Testis (tissue), 3 donors: ENCODE measurements around the gene TAMALIN. TPM values are rescaled to one million over a fixed set of nuclear protein-coding genes. Genes with fewer than 3 reads are reported as not detected.

Experiments used
- DNase-seq: peaks from one replicate; pipeline ENCODE4 v3.0.0-alpha.2; 2019
- H3K27ac ChIP-seq, 2 donors: fragments of 200-600 bp; sonication (generic); one replicate each; pipeline ENCODE4 v1.5.1; 2019
- H3K27me3 ChIP-seq: fragments of 200-600 bp; sonication (generic); one replicate; pipeline ENCODE4 v1.5.1; 2019
- H3K36me3 ChIP-seq: fragments of 200-600 bp; sonication (generic); one replicate; pipeline ENCODE4 v1.5.1; 2017; ENCODE audit warnings: low read depth; ENCODE audit errors: missing control alignments
- H3K4me1 ChIP-seq: fragments of 200-600 bp; sonication (generic); one replicate; pipeline ENCODE4 v1.5.1; 2019
- H3K4me3 ChIP-seq, 2 donors: fragments of 200-600 bp; sonication (generic); one replicate each; pipeline ENCODE4 v1.5.1; 2017 to 2019
- H3K9me3 ChIP-seq: fragments of 200-600 bp; sonication (generic); one replicate; pipeline ENCODE4 v1.5.1; 2017
- POLR2A ChIP-seq: fragments of 450-650 bp; IDR thresholded peaks from one replicate; pipeline ENCODE4 v1.6.1; 2017; ENCODE audit warnings: antibody characterized with exemption, mild to moderate bottlenecking, moderate library complexity
- WGBS, 2 donors: methylation state at CpG; one replicate each; pipeline ENCODE4 v1.1.5; 2018; 5-methylcytosine and 5-hydroxymethylcytosine counted together
- intact Hi-C: fragments of 100-400 bp; cut with DNase I; formaldehyde crosslinking; loops from one replicate; pipeline ENCODE4 v1.15.1; 2023; ENCODE audit warnings: low total_unique reads
- polyA plus RNA-seq: library from polyadenylated mRNA; stranded (reverse); fragments of 350-450 nt; fragmentation: Illumina TruSeq; extraction: RNeasy Lipid Tissue Mini Kit (QIAGEN cat#74804); gene quantifications from one replicate; pipeline ENCODE4 v1.2.3, GENCODE V29; 2014; ENCODE audit warnings: low read depth, low replicate concordance; ENCODE audit not compliant: insufficient read depth
- total RNA-seq, 2 donors: library from RNA; depleted of rRNA; stranded (reverse); fragments of >200 nt; gene quantifications; one replicate each; pipeline ENCODE4 v1.2.3, GENCODE V29; 2016
- TF ChIP-seq, protein P1 (sequence below), 3 experiments: fragments of 450-650 bp in 2 of 3; fragments of 200-600 bp in 1 of 3; sonication (generic) in 1 of 3; IDR thresholded peaks; one replicate each; pipeline ENCODE4 v1.5.1; 2016 to 2019; ENCODE audit warnings: antibody characterized with exemption in 3 of 3, mild to moderate bottlenecking in 2 of 3, moderate library complexity in 1 of 3

The TAMALIN gene
- total and polyA plus RNA-seq, 3 donors from 2014 or later = 7.7 to 10.4 (median 8.9) TPM

DNA sequence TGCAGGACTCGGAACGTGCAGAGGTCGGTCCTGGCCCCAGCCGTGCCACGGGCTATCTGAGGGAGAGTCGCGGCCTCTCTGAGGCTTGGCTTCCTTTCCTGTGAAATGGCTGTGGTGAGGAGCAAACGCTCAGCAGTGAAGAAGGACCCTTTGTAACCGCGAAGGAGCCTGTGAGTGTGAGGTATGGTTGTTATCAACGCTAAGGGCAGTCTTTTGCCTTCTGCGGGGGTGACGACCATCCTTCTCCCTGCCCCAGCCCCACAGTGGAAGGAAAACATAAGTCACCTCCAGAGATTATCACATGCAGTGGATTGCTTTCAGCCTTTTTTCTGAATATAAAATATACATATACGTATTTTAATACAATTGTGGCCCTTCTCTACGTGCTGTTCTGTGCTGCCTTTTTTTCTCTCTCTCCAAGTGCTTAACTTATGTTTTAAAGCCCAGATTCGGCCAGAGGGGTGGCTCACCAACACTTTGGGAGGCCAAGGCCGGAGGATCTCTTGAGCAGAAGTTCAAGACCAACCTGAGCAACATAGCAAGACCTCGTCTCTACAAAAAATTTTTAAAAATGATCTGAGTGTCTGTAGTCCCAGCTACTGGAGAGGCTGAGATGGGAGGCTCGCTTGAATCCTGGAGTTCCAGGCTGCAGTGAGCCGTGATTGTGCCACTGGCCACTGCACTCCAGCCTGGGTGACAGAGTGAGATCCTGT, 17.4 kb downstream of the TAMALIN start:
- H3K4me3 ChIP-seq = peak overlapping the region; percentile 53 to 64
- no peaks in the 10 kb centered on the region for H3K9me3 ChIP-seq
- H3K4me1 ChIP-seq = peaks cover 24% of the 10 kb centered on the region
- 22 to 26% methylated on average over 20 of the region's 20 CpGs for WGBS, 2 donors
- no peaks in the 10 kb centered on the region for H3K36me3 ChIP-seq
- TF ChIP-seq, protein P1, sequence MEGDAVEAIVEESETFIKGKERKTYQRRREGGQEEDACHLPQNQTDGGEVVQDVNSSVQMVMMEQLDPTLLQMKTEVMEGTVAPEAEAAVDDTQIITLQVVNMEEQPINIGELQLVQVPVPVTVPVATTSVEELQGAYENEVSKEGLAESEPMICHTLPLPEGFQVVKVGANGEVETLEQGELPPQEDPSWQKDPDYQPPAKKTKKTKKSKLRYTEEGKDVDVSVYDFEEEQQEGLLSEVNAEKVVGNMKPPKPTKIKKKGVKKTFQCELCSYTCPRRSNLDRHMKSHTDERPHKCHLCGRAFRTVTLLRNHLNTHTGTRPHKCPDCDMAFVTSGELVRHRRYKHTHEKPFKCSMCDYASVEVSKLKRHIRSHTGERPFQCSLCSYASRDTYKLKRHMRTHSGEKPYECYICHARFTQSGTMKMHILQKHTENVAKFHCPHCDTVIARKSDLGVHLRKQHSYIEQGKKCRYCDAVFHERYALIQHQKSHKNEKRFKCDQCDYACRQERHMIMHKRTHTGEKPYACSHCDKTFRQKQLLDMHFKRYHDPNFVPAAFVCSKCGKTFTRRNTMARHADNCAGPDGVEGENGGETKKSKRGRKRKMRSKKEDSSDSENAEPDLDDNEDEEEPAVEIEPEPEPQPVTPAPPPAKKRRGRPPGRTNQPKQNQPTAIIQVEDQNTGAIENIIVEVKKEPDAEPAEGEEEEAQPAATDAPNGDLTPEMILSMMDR (IDR thresholded peaks at IDR 0.05) = peak in 1 of 3 experiments; percentile 17
- TF ChIP-seq POLR2A = no peak
- no peaks in the 10 kb centered on the region for H3K27me3 ChIP-seq
- H3K27ac ChIP-seq = no peak overlapping the region
- no peak for DNase-seq
- intact Hi-C loops = no loop called here

DNA sequence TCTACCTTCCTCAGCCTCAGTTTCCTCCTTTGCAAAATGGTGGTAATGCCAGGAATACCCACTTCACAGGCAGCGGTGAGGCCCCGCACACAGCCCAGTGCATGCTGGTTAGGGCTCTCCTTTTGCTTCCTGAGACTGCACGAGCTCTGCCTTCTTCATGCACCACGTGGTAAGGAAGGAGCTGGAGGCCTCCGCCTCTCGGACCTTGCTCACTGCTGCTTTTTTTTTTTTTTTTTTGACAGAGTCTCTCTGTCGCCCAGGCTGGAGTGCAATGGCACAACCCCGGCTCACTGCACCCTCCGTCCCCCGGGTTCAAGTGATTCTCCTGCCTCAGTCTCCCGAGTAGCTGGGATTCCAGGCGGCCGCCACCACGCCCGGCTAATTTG, 18.1 kb downstream of the TAMALIN start:
- Histone ChIP-seq H3K36me3 (no peaks in the 10 kb centered on the region), H3K9me3 (no peaks in the 10 kb centered on the region), H3K27me3 (no peaks in the 10 kb centered on the region), H3K27ac (peak overlapping the region; percentile 84 to 91), H3K4me3 (peak overlapping the region in 1 of 2 donors; percentile 14), H3K4me1 (peaks cover 24% of the 10 kb centered on the region)
- intact Hi-C loops = loop anchor here (5.0 kb wide), 1 partner anchor 57 kb away; no protein-coding TSS in a partner anchor
- 60% methylated on average over 15 of the region's 15 CpGs for WGBS, 2 donors
- peak; percentile 51 for DNase-seq
- TF ChIP-seq, protein P1 (IDR thresholded peaks at IDR 0.05) = no peak
- no peak for TF ChIP-seq POLR2A

DNA sequence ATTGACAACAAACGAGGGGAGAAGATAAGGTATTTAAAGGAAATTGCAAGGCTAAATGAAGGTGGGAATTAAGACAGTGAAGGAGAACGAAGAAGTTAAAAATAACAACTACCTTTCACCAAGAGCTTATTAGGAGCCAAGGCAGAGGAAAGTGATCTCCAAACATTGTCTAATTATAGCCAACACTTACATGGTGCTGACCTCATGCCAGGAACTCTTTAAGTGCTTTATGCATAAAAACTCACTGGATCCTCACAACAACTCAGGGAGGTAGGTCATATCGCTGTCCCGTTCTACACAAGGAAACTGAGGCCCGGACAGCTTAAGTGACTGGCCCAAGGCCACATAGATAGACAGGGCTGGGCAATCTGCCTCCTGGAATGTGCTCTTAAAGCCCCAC, 19.5 kb downstream of the TAMALIN start:
- H3K9me3 ChIP-seq = no peaks in the 10 kb centered on the region
- no peaks in the 10 kb centered on the region for H3K36me3 ChIP-seq
- no peak for DNase-seq
- intact Hi-C loops = loop anchor here (5.0 kb wide), 1 partner anchor 56 kb away; no protein-coding TSS in a partner anchor
- TF ChIP-seq, protein P1 (IDR thresholded peaks at IDR 0.05) = no peak
- no peak for TF ChIP-seq POLR2A
- peak overlapping the region; percentile 84 to 91 for H3K27ac ChIP-seq
- no peaks in the 10 kb centered on the region for H3K27me3 ChIP-seq
- 36 to 56% methylated on average over 5 of the region's 5 CpGs for WGBS, 2 donors
- peaks cover 21% of the 10 kb centered on the region for H3K4me1 ChIP-seq
- no peak overlapping the region for H3K4me3 ChIP-seq

DNA sequence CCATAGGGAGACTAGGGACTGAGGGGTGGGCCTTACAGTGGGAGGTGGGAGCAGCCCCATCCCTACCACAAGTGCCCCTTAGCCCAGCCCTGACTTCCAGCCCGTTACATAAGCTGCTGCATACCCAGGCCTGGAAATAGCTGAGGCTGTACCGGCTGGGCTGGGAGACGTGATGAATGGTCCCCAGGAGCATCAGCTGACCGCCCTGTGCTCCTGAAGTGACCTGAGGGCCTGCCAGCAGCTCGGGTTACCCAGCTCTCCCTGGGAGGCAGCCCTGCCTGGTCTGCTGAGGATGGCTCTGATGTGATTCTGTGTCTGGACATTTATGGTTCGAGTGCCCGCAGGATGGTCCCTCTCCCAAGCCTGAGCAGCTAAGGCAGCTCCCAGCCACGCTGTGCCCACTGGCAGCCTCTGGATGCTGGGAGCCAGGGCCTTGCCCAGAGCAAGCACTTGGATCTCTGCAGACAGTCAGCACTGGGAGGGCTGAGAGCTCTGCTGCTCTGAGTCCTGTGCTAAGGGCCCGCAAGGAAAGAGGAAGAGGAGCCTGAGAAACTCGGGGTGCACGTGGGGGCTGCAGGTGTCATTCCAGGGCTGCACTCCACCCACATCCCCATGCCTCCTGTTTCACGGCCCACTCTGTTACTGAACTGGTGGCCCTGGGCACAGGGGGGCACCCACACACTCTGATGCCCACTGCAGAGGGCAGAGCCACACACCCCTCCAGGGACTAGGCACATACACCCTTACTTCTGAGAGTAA, 20.5 kb downstream of the TAMALIN start:
- Histone ChIP-seq H3K36me3 (no peaks in the 10 kb centered on the region), H3K4me1 (peaks cover 25% of the 10 kb centered on the region), H3K27me3 (no peaks in the 10 kb centered on the region), H3K4me3 (no peak overlapping the region), H3K9me3 (no peaks in the 10 kb centered on the region), H3K27ac (no peak overlapping the region)
- WGBS, 2 donors = 72 to 87% methylated on average over 7 to 12 of the region's 12 CpGs
- intact Hi-C loops = loop anchor here (5.0 kb wide), 1 partner anchor 55 kb away; no protein-coding TSS in a partner anchor
- DNase-seq = no peak
- TF ChIP-seq POLR2A = no peak
- TF ChIP-seq, protein P1 (IDR thresholded peaks at IDR 0.05) = no peak
